Neural cell (in vitro differentiated cells): ENCODE results near the gene ELMO2. TPM values are rescaled to one million over a fixed set of nuclear protein-coding genes. Genes with fewer than 3 reads are reported as not detected.

Experiments used
- H2AFZ ChIP-seq: fragments of 200-600, 300-800 bp; sonication (generic), shearing (Covaris generic); 2 replicates; pipeline ENCODE4 v1.6.0; 2014; ENCODE audit warnings: low read depth, mild to moderate bottlenecking, antibody characterized with exemption, low read length, moderate library complexity
- H3F3A ChIP-seq: fragments of 200-600 bp; shearing (Covaris generic); 2 replicates; pipeline ENCODE4 v1.6.1; 2016; ENCODE audit warnings: mild to moderate bottlenecking, moderate library complexity, mixed read lengths, antibody characterized with exemption, low read length; ENCODE audit not compliant: insufficient read depth, poor library complexity, severe bottlenecking
- H3K27ac ChIP-seq: fragments of 200-600, 300-800 bp; sonication (generic), shearing (Covaris generic); 2 replicates; pipeline ENCODE4 v1.5.1; 2014; ENCODE audit warnings: mild to moderate bottlenecking, low read length, moderate library complexity
- H3K27me3 ChIP-seq: fragments of 300-800, 200-600 bp; sonication (generic), shearing (Covaris generic); 2 replicates; pipeline ENCODE4 v1.6.0; 2014; ENCODE audit warnings: mild to moderate bottlenecking, low read depth, low read length, moderate library complexity; ENCODE audit not compliant: insufficient read depth
- H3K36me3 ChIP-seq: fragments of 300-800, 200-600 bp; sonication (generic), shearing (Covaris generic); 2 replicates; pipeline ENCODE4 v1.5.1; 2014; ENCODE audit warnings: mild to moderate bottlenecking, antibody characterized with exemption, low read length, moderate library complexity; ENCODE audit not compliant: insufficient read depth
- H3K4me2 ChIP-seq: fragments of 300-800, 200-600 bp; sonication (generic), shearing (Covaris generic); 2 replicates; pipeline ENCODE4 v1.6.0; 2014; ENCODE audit warnings: mild to moderate bottlenecking, low read length
- H3K4me3 ChIP-seq: fragments of 300-800, 200-600 bp; sonication (generic), shearing (Covaris generic); 2 replicates; pipeline ENCODE4 v1.5.1; 2014; ENCODE audit warnings: mild to moderate bottlenecking, low read length, moderate library complexity
- H3K79me2 ChIP-seq: fragments of 200-600 bp; shearing (Covaris generic); replicated peaks from 2 replicates; pipeline ENCODE4 v1.6.0; 2014; ENCODE audit warnings: mild to moderate bottlenecking, low read length, moderate library complexity; ENCODE audit not compliant: insufficient read depth
- H3K9ac ChIP-seq: fragments of 300-800, 200-600 bp; sonication (generic), shearing (Covaris generic); 2 replicates; pipeline ENCODE4 v1.6.1; 2016; ENCODE audit warnings: mild to moderate bottlenecking, low read length, mixed read lengths
- H3K9me2 ChIP-seq: fragments of 200-600 bp; shearing (Covaris generic); 2 replicates; pipeline ENCODE4 v1.6.1; 2016; ENCODE audit warnings: mild to moderate bottlenecking, low read length, mixed read lengths; ENCODE audit not compliant: insufficient read depth
- H3K9me3 ChIP-seq: fragments of 200-600, 300-800 bp; sonication (generic), shearing (Covaris generic); 2 replicates; pipeline ENCODE4 v1.6.1; 2016; ENCODE audit warnings: mild to moderate bottlenecking, mixed run types, low read length, moderate library complexity, mixed read lengths
- H4K20me1 ChIP-seq: fragments of 200-600 bp; shearing (Covaris generic); 2 replicates; pipeline ENCODE4 v1.6.1; 2016; ENCODE audit warnings: mild to moderate bottlenecking, mixed run types; ENCODE audit not compliant: insufficient read depth
- EP300 ChIP-seq: fragments of 450-650 bp; conservative IDR thresholded peaks from 2 replicates; pipeline ENCODE4 v1.6.1; 2014; ENCODE audit warnings: antibody characterized with exemption, mild to moderate bottlenecking, moderate library complexity; ENCODE audit not compliant: poor library complexity, severe bottlenecking
- EZH2 ChIP-seq: fragments of 200-600, 300-800 bp; shearing (Covaris generic), sonication (generic); IDR thresholded peaks from 2 replicates; pipeline ENCODE4 v1.6.1; 2014; ENCODE audit warnings: antibody characterized with exemption, low read length, borderline replicate concordance, mild to moderate bottlenecking; ENCODE audit not compliant: insufficient read depth, poor library complexity, severe bottlenecking
- MXI1 ChIP-seq: fragments of 450-650 bp; conservative IDR thresholded peaks from 2 replicates; pipeline ENCODE4 v1.6.1; 2014; ENCODE audit warnings: antibody characterized with exemption, mild to moderate bottlenecking; ENCODE audit not compliant: poor library complexity, severe bottlenecking
- POLR2AphosphoS5 ChIP-seq: IDR thresholded peaks from 2 replicates; pipeline ENCODE4 v1.6.1; 2012
- RAD21 ChIP-seq: fragments of 450-650 bp; conservative IDR thresholded peaks from 2 replicates; pipeline ENCODE4 v1.6.1; 2014; ENCODE audit warnings: antibody characterized with exemption, mild to moderate bottlenecking, moderate library complexity
- REST ChIP-seq: IDR thresholded peaks from 2 replicates; pipeline ENCODE4 v1.6.1; 2012; ENCODE audit warnings: borderline replicate concordance
- SMC3 ChIP-seq: fragments of 450-650 bp; conservative IDR thresholded peaks from 2 replicates; pipeline ENCODE4 v1.6.1; 2014; ENCODE audit warnings: antibody characterized with exemption, mild to moderate bottlenecking, moderate library complexity; ENCODE audit not compliant: poor library complexity
- TAF1 ChIP-seq: IDR thresholded peaks from 2 replicates; pipeline ENCODE4 v1.6.1; 2012; ENCODE audit warnings: low read depth
- polyA plus RNA-seq: library from polyadenylated mRNA; depleted of rRNA; stranded (reverse); fragments of >200 nt; gene quantifications from 2 replicates; pipeline ENCODE4 v1.2.3, GENCODE V29; 2014
- TF ChIP-seq, protein P1 (sequence below): fragments of 450-650 bp; IDR thresholded peaks from 2 replicates; pipeline ENCODE4 v1.5.1; 2014; ENCODE audit warnings: antibody characterized with exemption, mild to moderate bottlenecking, moderate library complexity; ENCODE audit not compliant: poor library complexity, severe bottlenecking

Gene ELMO2
- polyA plus RNA-seq, 1 donor from 2014 or later = 72.0 TPM

GRCh38 chr20:46375771-46376170 is 30.6 kb downstream of the ELMO2 start:
- no peaks in the 10 kb centered on the region for H3K27me3 ChIP-seq
- H3K4me3 ChIP-seq = no peak overlapping the region
- no peaks in the 10 kb centered on the region for H3K79me2 ChIP-seq
- no peaks in the 10 kb centered on the region for H3K9me3 ChIP-seq
- no peak for TF ChIP-seq REST
- no peak for TF ChIP-seq SMC3
- no peak for TF ChIP-seq POLR2AphosphoS5
- no peak for TF ChIP-seq MXI1
- TF ChIP-seq RAD21 = no peak
- no peak for TF ChIP-seq EP300
- TF ChIP-seq, protein P1, sequence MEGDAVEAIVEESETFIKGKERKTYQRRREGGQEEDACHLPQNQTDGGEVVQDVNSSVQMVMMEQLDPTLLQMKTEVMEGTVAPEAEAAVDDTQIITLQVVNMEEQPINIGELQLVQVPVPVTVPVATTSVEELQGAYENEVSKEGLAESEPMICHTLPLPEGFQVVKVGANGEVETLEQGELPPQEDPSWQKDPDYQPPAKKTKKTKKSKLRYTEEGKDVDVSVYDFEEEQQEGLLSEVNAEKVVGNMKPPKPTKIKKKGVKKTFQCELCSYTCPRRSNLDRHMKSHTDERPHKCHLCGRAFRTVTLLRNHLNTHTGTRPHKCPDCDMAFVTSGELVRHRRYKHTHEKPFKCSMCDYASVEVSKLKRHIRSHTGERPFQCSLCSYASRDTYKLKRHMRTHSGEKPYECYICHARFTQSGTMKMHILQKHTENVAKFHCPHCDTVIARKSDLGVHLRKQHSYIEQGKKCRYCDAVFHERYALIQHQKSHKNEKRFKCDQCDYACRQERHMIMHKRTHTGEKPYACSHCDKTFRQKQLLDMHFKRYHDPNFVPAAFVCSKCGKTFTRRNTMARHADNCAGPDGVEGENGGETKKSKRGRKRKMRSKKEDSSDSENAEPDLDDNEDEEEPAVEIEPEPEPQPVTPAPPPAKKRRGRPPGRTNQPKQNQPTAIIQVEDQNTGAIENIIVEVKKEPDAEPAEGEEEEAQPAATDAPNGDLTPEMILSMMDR = no peak
- TF ChIP-seq EZH2 = no peak
- no peak for TF ChIP-seq TAF1
- no peaks in the 10 kb centered on the region for H3K9me2 ChIP-seq
- H4K20me1 ChIP-seq = no peaks in the 10 kb centered on the region
- H2AFZ ChIP-seq = no peak overlapping the region
- H3K4me2 ChIP-seq = no peak overlapping the region
- H3K9ac ChIP-seq = no peak overlapping the region
- no peak overlapping the region for H3K27ac ChIP-seq
- peaks cover 18% of the 10 kb centered on the region for H3K36me3 ChIP-seq
- no peaks in the 10 kb centered on the region for H3F3A ChIP-seq

DNA sequence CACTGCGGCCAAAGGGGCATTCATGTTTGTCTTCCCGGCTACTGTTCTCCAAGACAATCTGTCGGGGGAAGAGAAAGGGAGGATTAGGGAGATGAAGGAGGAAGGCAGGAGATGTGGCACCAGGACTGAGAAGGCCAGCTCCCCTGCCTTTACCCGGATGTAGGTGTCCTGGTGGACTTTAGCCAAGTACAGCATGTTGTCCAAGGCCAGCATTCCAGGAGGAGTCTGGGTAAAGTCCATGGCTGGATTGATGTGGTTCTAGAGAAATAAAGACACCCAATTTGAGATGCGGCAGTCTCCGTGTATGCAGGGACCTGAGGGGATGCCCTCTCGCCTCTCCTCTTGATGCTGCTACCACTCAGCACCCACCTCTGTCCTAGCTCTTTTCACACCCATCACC is 32.0 kb downstream of the ELMO2 start:
- no peaks in the 10 kb centered on the region for H3K9me2 ChIP-seq
- no peaks in the 10 kb centered on the region for H3K9me3 ChIP-seq
- no peaks in the 10 kb centered on the region for H3K79me2 ChIP-seq
- H3K9ac ChIP-seq = no peak overlapping the region
- no peak overlapping the region for H2AFZ ChIP-seq
- peaks cover 18% of the 10 kb centered on the region for H3K36me3 ChIP-seq
- H3K27ac ChIP-seq = no peak overlapping the region
- no peaks in the 10 kb centered on the region for H3F3A ChIP-seq
- no peaks in the 10 kb centered on the region for H3K27me3 ChIP-seq
- no peak overlapping the region for H3K4me2 ChIP-seq
- no peaks in the 10 kb centered on the region for H4K20me1 ChIP-seq
- no peak overlapping the region for H3K4me3 ChIP-seq
- TF ChIP-seq, protein P1 = no peak
- TF ChIP-seq RAD21 (no peak), EZH2 (no peak), EP300 (no peak), SMC3 (no peak), MXI1 (no peak), TAF1 (no peak), POLR2AphosphoS5 (no peak), REST (no peak)
